ENCODE results near the gene LTB.

The LTB gene

GRCh38 chr6:31575335-31575901, 6.8 kb downstream of the LTB start, which contains the start of gene TNF:
Gene TNF (plus strand): TSS chr6:31575565. CDS start chr6:31575742, 177 bp downstream.
- DNase-seq: peak; percentile 87 to 89

GRCh38 chr6:31574106-31575061, 7.8 kb downstream of the LTB start:
- DNase-seq: no peak

DNA sequence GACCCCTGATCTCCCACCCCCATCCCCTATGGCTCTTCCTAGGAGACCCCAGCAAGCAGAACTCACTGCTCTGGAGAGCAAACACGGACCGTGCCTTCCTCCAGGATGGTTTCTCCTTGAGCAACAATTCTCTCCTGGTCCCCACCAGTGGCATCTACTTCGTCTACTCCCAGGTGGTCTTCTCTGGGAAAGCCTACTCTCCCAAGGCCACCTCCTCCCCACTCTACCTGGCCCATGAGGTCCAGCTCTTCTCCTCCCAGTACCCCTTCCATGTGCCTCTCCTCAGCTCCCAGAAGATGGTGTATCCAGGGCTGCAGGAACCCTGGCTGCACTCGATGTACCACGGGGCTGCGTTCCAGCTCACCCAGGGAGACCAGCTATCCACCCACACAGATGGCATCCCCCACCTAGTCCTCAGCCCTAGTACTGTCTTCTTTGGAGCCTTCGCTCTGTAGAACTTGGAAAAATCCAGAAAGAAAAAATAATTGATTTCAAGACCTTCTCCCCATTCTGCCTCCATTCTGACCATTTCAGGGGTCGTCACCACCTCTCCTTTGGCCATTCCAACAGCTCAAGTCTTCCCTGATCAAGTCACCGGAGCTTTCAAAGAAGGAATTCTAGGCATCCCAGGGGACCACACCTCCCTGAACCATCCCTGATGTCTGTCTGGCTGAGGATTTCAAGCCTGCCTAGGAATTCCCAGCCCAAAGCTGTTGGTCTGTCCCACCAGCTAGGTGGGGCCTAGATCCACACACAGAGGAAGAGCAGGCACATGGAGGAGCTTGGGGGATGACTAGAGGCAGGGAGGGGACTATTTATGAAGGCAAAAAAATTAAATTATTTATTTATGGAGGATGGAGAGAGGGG, 8.8 kb downstream of the LTB start:
- no peak for DNase-seq

GRCh38 chr6:31572041-31572911, 9.9 kb downstream of the LTB start, which contains the start of gene LTA:
Gene LTA (plus strand): TSS chr6:31572289. CDS start chr6:31572743, 454 bp downstream.
- peak; percentile 71 to 73 for DNase-seq

DNA sequence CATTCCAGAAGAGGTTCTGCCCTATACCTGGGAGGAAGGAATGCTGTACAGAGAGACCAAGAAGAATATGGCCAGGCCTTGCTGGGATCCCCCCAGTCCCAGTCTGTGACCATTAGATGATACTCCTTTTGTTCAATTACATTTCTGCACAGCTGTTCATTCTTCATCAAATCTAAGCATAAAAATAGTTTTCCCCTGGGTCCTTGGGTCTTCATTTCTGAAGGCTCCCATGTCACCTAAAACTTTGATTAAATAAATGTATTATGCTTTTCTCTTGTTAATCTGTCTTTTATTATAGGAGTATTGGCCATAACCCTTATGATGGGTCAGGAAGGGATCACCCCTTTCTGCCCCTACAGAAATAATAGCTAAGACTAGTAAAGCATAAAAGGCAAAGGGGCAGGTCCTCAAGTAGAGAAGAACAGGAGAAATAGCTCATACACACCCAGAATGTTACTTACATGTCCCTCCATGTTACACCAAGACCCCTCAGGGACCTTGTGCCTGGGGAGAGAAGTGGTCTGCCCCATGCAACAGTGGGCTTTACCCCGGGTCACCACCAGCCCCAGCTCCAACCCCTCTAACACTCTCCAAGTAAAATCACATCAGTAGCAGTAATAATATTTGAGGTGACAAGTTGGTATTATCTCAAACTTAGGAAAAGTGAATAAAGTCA, 12.2 kb downstream of the LTB start:
- no peak for DNase-seq

DNA sequence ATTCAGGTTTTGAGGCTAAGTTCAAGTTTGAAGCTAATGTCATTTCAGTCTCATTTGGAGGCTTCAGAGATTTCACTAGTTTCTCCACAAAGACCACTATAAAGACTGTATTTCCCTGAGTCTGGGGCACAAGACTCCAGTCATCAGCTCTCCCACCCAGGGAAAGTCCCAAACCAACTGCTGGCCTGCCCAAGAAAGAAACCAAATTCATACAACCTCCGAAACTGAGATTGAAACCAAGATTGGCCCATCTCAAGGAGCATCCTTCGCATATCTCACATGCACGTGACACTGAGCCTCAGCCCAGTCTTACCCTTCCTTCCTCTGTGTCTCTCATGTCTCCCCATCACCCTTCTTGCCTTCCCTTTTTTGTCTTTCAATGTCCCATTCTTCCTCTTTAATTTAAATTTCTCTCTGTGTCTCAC, 13.7 kb downstream of the LTB start:
- DNase-seq: peak; percentile 55 to 61

DNA sequence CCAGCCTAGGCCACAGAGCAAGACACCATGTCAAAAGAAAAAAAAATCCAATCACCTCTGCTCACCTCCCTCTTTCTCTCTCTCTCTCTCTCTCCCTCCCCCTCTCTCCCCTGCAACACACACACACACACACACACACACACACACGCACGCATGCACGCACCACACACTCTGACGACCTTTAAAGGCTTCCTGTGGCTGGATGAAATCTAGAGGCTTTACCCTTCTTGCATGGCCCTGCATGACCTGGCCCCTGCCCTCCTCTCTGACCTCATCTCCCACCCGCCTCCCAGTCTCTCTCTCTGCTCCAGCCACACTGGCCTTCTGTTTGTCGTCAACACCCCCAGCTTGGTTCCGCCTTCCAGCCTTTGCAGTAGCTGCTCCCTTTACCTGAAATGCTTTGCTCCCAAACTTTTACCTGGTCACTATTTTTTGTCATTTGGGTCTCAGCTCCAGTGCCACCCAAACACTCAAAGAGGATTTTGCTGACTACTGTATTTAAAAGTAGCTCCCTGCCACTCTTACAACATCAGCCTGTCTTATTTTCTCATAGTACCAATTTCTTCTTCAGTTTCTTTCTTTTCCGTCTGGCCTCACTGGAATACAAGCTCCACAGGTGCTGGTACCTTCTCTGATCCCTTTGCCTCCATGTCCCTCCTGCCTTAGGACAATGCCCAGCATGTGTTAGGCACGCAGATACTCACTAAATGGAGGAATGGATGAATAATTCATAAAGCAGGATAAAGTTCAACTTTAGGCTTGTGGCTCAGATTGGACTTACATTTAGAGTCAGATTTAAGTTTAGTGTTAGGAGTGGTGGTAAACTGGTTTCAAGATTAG, 14.5 kb downstream of the LTB start:
- no peak for DNase-seq

- DNase-seq: no peak
Observed at GRCh38 chr6:31560697-31561058, 21.5 kb downstream of the LTB start.

- no peak for DNase-seq
Observed at GRCh38 chr6:31559958-31560696, 22.1 kb downstream of the LTB start.

DNA sequence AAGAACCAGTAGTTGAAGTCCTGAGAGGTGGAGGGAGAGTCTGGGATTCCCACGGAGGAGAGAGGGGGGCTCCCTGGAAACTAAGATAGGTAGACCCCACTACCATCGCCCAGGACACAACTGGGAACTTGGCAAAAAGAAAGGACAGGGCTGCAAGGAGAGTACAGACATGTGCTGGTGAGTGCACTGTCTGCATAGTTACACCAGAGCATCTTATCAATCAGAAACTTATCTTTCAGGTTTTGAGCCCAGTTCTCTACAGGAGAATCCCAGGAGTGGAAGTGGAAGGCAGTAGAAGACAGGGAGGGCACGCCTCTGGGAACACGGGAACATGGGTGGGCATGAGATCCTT, 22.6 kb downstream of the LTB start:
- DNase-seq: no peak

DNA sequence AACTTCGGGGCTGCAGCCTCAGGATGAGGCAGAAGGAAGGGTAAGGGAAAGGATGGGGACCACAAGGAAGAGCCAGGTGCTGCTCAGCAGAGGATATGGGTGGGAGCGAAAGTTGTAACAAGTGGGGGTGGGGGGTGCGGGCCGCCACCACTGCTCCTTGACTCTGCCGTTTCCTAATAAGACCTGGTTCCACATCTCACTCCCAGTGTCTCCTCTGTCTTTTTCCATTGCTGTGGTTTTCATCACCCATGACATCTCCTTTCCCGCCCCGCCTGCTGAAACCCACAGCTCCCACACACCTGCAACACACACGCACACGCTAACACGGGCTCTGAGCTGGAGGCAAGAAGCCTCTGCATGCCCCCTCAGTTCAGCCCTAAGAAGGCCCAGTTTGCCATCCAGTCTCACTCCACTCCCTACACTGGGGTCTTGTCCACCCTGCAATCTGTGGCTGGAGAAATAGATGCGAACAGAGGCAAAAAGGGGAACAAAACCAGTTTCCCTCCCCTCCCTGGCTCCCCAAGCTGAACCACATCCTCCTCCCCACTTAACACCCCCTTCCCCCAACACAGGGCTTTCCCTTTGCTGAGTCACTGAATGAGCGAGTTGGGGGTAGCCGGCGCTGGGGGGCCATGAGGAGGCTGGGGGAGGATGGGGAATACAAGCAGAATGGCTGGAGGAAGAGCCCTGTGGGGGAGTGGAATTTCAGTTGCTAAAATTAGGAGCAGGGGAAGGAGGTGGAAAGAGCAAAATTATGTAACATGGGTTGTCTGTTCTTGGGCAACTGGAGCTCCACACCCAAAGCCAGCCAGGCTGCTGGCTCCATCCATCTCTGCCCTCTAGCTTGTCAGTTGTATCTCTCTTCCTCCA, 23.4 kb downstream of the LTB start:
- DNase-seq: peak; percentile 65 to 71

DNA sequence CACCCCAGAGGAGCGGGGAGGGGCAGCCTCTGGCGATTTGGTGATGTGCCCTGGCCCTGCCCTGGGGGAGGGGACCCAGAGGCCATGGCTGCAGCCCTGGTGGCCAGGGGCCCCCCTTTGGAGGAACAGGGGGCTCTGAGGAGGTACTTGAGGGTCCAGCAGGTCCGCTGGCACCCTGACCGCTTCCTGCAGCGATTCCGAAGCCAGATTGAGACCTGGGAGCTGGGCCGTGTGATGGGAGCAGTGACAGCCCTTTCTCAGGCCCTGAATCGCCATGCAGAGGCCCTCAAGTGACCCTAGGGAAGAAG, 24.0 kb downstream of the LTB start:
- no peak for DNase-seq

- no peak for DNase-seq
Observed at GRCh38 chr6:31557443-31558317, 24.5 kb downstream of the LTB start.

DNA sequence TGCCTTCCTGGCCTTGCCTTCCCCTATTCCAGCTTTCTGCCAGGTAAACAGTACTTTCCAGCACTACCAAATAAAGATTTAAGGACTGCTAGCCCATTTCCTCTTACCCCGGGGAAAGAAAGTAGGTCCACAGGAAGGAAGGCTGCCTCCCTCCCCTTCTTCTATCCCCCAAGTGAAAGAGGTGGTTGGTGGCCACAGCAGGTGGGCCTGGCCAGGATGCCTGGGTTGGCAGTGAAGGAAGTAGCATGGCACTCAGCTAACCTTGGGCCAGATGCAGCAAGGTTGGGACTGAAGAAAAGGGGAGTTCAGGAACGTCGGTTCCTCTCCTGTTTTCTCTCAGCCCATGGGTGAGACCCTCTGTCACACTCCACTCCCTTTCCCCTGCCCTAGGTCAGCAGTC, 25.9 kb downstream of the LTB start:
- no peak for DNase-seq

DNA sequence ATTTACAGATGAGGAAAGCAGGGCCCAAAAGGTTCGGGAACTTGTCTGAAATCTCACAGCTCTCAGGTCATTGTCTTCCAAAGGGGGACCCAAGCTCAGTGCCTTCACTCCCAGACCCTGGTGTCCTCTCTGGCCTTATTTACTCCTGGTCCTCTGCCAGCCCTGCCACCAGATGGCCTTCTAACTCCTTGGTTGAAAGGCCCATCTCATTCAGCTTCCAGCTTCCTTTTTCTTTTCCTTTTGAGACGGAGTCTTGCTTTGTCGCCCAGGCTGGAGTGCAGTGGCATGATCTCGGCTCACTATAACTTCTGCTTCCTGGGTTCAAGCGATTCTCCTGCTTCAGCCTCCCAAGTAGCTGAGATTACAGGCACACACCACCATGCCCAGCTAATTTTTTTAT, 30.9 kb downstream of the LTB start:
- peak; percentile 61 to 65 for DNase-seq

DNA sequence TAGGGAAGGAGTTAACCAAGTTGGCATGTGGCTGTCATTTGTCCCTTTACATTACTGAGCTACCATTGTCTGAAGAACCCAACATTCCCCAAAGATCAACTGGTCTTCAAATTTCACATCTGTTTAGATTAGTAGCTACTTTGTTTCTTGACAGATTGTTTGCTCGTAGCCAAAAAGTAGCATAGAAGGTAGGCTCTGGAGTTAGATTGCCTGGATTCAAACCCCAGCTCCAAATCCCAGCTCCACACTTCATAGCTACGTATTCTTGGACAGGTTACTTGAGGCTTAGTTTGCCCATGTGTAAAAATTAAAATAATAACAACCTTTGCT, 33.7 kb downstream of the LTB start:
- no peak for DNase-seq

- DNase-seq: no peak
Observed at GRCh38 chr6:31547727-31548543, 34.3 kb downstream of the LTB start.
